Regular cardiac myocyte (primary cell): ENCODE results near the gene ALOXE3. TPM values are rescaled to one million over a fixed set of nuclear protein-coding genes. Genes with fewer than 3 reads are reported as not detected.

Source experiments
- total RNA-seq: library from RNA; depleted of rRNA; stranded (reverse); fragments of >200 nt; gene quantifications from 2 replicates; pipeline ENCODE4 v1.2.3, GENCODE V29; 2014

The ALOXE3 gene
- total RNA-seq: under 0.01 TPM in 1 of 2 replicates, not detected in the other

GRCh38 chr17:8117980-8118768 is at the start of gene ALOXE3:
Gene ALOXE3 (minus strand): TSS chr17:8118514. CDS start chr17:8117990, 524 bp downstream.

GRCh38 chr17:8162233-8162996 is 44.1 kb upstream of the ALOXE3 start, which contains the start of gene VAMP2:
Gene VAMP2 (minus strand): TSS chr17:8162948. CDS start chr17:8162879, 69 bp downstream.

GRCh38 chr17:8152112-8152775 is 33.9 kb upstream of the ALOXE3 start, which contains the start of gene PER1:
Gene PER1 (minus strand): TSS chr17:8152404. CDS start chr17:8150706, 1,698 bp downstream.

GRCh38 chr17:8123695-8124349 is 5.5 kb upstream of the ALOXE3 start, which contains the start of gene HES7:
Gene HES7 (minus strand): TSS chr17:8124106. CDS start chr17:8124084, 22 bp downstream.

GRCh38 chr17:8087075-8087951 is 31.0 kb downstream of the ALOXE3 start, which contains the start of gene ALOX12B:
Gene ALOX12B (minus strand): TSS chr17:8087716. CDS start chr17:8087442, 274 bp downstream.

Other genes with a start within 250 kb of the ALOXE3 start
- 115 and 141 TPM in 2 replicates for gene CHD3, start 229.7 kb downstream of the ALOXE3 start, total RNA-seq
- gene RNF227, start 202.2 kb downstream of the ALOXE3 start, total RNA-seq: 1.7 and 8.5 TPM in 2 replicates
- gene KCNAB3, start 188.7 kb downstream of the ALOXE3 start, total RNA-seq: 0.58 and 0.85 TPM in 2 replicates
- gene TRAPPC1, start 186.6 kb downstream of the ALOXE3 start, total RNA-seq: 36.1 and 46.8 TPM in 2 replicates
- gene CNTROB, start 186.3 kb downstream of the ALOXE3 start, total RNA-seq: 18.0 and 27.6 TPM in 2 replicates
- gene GUCY2D, start 115.9 kb downstream of the ALOXE3 start, total RNA-seq: not detected in 2 replicates
- 0.56 TPM in 1 of 2 replicates, not detected in the other for gene ALOX15B, start 79.5 kb downstream of the ALOXE3 start, total RNA-seq
- gene ALOX12B, start 30.8 kb downstream of the ALOXE3 start, total RNA-seq: not detected in 2 replicates
- gene HES7, start 5.6 kb upstream of the ALOXE3 start, total RNA-seq: not detected in 2 replicates
- gene PER1, start 33.9 kb upstream of the ALOXE3 start, total RNA-seq: 2.5 and 3.7 TPM in 2 replicates
- 3.3 and 8.2 TPM in 2 replicates for gene VAMP2, start 44.4 kb upstream of the ALOXE3 start, total RNA-seq
- 22.3 and 32.0 TPM in 2 replicates for gene TMEM107, start 57.9 kb upstream of the ALOXE3 start, total RNA-seq
- gene BORCS6, start 71.7 kb upstream of the ALOXE3 start, total RNA-seq: 6.9 and 7.6 TPM in 2 replicates
- gene AURKB, start 92.1 kb upstream of the ALOXE3 start, total RNA-seq: 4.2 and 45.6 TPM in 2 replicates
- gene CTC1, start 129.5 kb upstream of the ALOXE3 start, total RNA-seq: 3.8 and 4.8 TPM in 2 replicates
- 9.9 and 51.4 TPM in 2 replicates for gene PFAS, start 130.8 kb upstream of the ALOXE3 start, total RNA-seq
- 5.4 and 20.1 TPM in 2 replicates for gene RANGRF, start 170.2 kb upstream of the ALOXE3 start, total RNA-seq
- 0.19 and 0.56 TPM in 2 replicates for gene SLC25A35, start 176.9 kb upstream of the ALOXE3 start, total RNA-seq
- under 0.01 TPM in 1 of 2 replicates, not detected in the other for gene ARHGEF15, start 191.7 kb upstream of the ALOXE3 start, total RNA-seq
- not detected in 2 replicates for gene ODF4, start 221.3 kb upstream of the ALOXE3 start, total RNA-seq